HTERT RPE-1 (cell line): ENCODE measurements around the gene ARMC9.
"Not testable (repeated sequence)": the region's sequence is repeated elsewhere in the genome, so short reads cannot be mapped to it uniquely, and the experiment has no call there.

Experiments
- in situ Hi-C: fragments of 300-500 bp; cut with MboI; formaldehyde crosslinking; loops from 4 replicates; pipeline ENCODE4 v1.14.3; 2020; ENCODE audit warnings: low sequenced_read_pairs

ARMC9 gene

DNA sequence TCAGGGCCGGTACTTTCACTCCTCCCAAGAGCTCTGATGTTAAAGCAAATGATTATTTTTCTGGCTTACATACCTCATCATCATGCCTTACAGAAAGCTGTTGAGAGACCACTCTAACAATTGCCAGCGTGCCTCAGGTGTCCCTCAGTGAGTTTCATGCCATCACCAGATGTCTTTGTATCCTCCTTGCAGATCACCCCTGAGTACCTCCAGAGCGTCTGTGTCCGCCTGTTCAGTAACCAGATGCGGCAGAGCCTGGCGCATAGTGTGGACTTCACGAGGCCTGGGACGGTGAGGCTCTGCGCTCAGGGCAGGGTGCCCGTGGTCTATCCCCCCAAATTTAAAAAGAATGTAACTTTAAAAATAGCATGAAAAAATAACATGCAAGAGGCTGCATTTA lies 41.3 kb downstream of the ARMC9 start:
- in situ Hi-C loops = no loop called here

DNA sequence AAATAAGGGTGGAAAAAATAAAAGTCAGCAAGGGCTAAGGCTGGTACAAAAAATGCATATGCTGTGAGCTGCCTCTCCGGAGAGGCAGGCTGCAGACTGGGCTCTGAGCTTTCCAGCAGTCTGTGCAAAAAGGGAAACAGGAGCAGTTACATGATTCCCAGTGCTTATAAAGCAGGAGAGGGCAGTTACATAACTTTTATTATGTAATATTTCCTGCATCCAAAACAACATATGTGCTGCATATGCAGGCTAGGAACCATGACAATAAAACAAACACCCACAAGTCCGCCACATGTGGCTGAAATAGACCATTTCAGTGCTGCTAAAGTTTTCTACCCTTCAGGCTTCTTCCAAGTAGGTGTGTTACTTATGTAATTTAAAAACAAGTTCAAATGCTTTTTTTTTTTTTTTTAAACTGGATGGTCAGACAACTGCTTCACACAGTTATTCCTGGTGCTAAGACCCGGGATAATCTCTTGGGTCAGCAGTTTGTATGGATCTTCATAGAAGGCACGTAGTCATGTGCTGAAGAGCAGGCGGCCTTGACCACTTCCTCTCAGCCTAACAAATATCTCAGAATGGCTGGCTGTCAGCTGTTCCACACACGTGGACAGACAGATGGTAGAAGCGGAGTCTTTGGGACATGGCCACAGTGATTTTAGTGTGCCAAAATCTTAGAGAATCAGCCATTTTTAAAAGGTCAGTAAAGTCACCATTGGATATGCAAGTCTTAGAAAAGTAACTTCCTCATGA lies 43.5 kb downstream of the ARMC9 start:
- in situ Hi-C loops = no loop called here

DNA sequence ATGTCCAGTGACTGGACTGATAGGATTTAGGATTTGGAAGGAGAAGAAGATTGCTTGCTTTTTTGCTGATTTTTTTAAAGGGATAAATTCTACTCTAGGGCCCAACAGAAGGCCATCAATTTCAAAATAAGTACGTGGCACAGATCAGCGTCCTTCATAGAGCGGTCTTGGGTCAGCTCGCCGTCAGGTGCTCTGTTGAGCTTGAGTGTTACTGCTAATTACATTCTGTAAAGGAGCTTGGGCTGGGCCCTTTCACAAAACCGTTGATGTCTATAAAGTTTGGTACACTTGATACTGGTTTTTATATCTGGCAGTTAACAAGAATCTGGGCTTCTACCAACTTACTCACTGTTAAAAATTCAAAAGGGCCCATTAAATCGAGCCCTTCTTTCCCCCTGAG lies 45.4 kb downstream of the ARMC9 start:
- in situ Hi-C loops = no loop called here

DNA sequence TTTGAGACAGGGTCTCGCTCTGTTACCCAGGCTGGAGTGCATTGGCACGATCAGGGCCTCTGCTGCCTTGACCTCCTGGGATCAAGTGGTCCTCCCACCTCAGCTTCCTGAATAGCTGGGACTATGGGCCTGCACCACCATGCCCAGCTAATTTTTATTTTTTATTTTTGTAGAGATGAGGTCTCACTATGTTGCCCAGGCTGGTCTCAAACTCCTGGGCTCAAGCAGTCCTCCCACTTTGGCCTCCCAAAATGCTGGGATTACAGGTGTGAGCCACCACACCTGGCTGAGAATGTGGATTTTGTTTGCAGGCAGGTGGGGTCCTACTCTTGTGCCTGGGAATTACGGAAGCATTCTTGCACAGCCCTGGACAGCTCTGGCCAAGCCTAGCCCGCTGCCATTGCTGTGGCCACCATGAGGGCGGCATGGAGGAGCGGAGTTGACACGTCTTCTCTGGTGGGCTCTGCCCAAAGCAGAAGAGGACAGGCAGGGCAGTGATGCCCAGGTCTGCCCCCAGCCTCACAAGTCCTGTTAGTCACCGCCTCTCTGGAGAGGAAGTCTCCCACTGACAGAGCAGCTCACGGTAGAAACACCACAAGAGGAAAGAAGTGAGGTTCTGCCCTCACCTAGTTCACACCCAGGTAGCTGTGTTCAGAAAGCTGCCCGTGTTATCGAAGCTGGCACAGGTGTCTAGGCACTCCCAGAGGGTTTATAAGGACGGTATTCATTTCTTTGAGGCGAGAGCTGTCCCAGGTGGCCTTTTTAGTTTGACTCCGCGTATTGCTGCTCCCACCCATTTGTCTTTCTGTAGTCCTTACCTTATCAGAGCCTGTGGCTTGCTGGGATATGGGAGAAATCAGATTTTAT lies 46.2 kb downstream of the ARMC9 start:
- in situ Hi-C loops = no loop called here

DNA sequence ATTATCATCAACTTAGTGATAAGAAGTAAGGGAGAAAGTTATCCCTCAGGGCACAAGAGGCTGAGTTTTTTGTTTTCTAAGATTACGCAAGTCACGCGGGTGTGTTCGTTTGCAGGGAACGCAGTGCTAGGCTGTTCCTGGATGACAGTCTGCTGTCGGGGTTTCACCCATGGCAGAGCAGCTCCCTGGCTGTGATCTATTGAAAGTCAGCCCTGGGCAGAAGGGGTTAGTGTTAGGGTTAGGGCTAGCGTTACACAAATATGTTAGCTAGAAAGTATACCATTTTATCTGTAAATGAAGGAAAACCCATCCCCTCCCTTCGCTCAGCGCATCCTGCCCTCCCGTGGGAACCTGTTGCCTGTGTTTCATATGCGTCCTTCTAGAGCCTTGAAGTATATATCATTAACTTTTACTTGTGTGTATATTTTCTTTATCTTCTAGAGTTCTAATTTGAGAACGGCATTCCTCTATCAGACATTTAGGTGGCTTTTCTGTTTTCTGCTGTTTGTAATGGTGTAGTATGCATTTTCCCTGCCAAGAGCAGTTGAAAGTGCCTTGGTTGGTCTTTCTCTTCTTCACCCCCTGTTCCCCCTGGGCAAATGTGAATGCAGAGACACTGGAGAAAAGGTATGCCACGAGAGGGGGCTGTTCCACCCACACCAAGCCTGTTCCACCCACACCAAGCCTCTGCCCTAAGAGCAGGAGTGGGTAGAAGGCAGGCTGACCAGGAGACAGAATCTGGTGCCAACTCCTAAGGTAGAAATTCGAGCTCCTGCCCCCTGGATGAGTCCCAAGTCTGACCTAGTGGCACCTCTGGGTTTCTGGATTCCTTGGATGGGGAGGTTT lies 47.0 kb downstream of the ARMC9 start:
- in situ Hi-C loops = no loop called here

DNA sequence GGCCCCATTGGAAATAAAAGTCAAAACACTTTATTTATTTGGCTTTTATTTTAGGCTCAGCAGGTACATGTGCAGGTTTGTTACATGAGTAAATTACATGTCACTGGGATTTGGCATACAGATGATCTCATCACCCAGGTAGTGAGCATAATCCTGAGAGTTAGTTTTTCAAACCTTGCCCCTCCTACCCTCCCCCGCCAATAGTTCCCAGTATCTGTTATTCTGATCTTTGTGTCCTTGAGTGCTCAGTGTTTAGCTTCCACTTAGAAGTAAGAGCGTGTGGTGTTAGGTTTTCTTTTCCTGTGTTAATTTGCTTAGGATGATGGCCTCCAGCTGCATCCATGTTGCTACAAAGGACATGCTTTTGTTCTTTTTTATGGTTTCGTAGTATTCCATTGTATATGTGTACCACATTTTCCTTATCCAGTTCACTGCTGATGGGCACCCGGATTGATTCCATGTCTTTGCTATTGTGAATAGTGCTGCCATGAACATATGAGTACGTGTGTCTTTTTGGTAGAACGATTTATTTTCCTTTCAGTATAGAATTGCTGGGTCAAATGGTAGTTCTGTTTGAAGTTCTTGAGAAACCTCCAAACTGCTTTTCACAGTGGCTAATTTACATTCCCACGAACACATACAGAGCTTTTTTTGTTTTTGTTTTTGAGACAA lies 47.9 kb downstream of the ARMC9 start:
- in situ Hi-C loops = no loop called here

DNA sequence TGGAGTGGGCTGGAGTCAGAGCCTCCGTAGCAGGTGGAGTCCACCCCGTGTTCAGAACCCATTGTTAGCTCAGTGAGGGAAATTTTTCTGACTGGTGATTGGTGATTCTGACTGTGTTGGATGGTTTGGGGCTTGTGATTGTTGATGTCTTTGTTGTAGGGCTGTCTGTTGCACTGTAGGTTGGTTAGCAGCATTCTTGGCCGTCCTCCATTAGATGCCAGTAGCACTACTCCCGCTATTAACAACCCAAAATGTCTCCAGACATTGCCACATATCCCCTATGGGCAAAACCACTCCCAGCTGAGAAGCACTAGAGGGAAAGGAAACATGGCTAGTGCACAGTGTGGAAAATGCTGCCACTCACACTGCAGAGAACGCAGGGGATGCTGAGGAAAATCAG lies 51.7 kb downstream of the ARMC9 start:
- in situ Hi-C loops = no loop called here

DNA sequence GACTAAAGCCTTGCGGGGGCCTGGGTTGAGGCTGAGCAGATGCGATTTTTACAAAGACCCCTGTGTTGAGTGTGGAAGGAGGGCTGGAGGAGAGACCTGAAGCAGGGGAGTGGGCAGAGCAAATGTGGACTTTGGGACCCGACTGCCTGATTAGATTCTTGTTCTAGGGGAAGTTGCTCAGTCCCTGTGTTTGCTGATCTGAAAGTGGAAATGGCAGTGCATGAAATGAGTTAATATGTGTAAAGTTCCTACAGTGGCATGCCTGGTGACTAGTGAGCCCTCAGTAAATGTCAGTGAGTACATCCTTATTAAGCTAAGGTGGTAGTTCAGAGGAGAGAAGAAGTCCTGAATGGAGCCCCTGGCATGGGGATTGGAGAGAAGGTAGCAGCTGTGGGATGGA lies 52.3 kb downstream of the ARMC9 start:
- in situ Hi-C loops = no loop called here

DNA sequence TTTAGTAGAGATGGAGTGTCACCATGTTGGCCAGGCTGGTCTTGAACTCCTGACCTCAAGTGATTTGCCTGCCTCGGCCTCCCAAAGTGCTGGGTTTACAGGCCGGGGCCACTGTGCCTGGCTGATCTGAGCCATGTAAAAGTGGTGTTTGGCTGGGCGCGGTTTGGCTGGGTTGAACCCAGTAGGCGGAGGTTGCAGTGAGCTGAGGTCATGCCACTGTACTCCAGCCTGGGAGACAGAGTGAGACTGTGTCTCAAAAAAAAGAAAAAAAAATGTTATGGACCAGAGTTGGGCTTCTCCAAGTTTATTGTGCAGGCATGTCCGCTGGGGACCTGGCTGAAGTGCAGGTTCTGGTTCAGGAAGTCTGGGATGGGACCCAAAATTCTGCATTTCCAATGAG lies 54.9 kb downstream of the ARMC9 start:
- in situ Hi-C loops = not testable (repeated sequence)

DNA sequence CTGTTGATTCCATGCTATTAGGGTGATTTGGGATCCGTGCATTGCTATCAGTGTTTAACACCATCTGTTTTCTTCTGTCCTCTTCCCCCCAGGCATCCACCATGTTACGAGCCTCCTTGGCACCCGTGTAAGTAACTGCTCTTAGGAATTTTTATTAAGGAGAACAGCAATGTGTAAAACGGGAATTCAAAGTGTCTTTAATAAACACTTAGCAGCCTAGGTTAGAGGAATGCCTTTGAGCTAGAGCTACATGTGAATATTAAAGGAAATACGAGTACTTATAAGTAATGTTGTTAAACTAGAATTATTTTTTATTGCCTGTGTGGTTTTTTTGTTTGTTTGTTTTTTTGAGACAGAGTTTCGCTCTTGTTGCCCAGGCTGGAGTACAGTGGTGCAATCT lies 58.1 kb downstream of the ARMC9 start:
- in situ Hi-C loops = no loop called here

DNA sequence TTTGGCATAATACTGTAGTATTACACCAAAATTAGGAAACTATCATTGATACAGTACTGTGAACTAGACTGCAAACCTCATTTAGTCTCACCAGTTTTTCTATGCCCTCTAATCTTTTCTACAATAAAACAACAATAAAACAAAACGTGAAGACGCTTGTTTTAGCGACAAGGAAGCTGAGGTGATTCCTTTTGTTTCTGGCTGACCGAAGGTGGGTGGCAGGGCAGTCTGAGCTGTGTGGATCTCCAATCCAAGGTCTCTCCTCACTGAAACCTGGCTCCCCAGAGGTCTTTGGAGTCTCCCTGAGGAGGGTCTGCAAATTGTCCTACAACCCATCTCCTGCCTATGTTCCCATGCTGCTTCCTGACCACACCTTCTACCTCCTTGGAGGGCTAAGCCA lies 59.3 kb downstream of the ARMC9 start:
- in situ Hi-C loops = no loop called here

DNA sequence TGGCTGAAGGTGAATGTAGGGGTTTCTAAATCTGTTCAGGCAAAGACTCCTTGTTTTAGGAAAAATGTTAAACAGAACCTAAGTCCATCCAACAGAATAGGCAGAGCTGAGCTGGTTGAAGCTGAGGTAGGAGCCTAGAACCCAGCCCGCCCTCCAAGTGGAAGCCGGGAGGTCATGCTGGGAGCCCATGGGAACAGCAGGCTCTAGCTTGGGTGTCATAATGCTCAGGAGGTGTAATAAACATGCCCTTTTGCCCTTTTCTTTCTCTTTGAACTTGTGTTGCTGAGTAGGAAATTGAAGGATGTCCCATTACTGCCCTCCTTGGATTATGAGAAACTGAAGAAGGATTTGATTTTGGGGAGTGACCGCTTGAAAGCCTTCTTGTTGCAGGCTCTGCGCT lies 60.3 kb downstream of the ARMC9 start:
- in situ Hi-C loops = no loop called here

DNA sequence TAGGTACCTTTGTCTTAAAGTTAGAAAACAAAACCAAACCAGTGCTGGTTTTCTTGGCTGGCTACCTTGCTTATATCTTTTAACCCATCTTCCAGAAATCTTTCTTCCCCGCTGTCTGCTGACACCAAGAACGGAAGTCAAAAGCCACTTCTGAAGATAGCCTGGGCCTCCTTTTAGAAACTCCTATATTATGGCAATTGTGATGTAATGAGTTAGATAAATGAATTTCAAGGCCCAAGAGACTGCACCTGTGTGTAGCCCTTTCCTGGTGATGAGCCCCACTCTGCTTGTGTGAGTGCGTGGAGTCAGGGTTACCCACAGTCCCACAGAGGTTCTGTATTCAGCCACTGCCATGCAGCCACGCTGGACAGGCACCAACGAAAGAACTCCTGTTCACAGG lies 60.7 kb downstream of the ARMC9 start:
- in situ Hi-C loops = no loop called here

DNA sequence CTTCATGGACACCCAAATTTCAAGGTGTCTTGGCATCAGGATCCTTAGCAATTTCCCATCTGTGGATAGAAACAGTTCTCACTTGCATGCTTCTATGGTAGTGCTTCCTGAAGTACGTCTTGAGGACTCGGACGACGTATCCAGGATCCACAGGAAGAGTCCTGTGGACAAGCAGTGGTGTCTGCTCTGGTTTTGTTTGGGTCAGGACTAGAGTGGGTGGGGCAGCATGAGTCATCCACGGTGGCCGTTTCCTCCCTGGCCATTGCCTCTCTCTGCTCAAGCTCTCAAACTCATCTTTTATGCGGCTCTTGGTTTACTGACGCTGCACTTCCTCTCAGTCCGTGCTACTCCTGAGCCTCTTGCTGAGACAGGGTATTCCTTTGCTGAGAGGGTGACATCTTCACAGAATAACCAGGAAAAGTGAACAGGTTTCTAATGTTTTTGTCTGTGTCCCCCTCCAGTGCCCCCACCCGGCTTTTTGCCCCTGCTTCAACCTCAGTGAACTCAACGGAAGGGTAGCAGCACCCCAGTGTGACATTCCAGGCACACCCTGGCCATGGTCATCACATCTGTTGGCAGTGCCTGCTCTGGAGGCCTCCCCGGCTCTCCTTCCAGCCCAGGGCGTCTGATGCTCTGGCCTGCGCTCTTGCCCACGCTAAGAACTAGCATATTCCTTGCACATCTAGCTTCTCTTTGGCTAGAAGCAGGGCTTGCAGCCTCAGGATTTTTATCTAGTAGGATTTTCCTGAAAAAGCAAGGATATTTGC lies 62.2 kb downstream of the ARMC9 start:
- in situ Hi-C loops = no loop called here

DNA sequence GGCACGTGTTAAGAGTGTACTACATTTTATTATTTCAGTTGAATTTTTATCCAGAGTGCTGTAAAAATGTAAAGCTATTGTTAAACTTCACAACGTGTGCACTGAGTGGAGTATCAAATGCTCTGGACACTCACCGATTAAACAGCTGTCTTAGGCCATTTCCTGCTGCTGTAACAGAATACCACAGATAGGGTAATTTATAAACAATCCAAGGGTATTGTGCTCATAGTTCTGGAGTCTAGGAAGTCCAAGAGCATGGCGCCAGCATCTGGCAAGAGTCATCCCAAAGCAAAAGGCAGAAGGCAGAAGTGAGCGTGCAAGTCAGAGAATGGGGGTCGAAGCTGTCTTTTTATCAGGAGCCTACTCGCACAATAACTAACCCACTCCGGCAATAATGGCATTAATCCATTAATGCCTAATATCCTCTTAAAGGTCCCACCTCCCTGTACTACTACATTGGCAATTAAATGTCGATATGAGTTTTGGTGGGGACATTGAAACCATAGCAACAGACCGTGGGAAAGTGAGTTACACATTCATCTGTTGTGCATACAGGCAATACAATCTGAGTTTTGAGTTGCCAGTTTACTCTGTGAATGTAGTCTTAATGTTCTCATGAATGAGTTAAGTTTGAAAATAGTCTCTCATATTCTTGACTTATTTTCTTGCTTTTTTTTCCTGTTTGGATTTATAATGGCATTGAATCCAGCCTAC lies 64.8 kb downstream of the ARMC9 start:
- in situ Hi-C loops = no loop called here

DNA sequence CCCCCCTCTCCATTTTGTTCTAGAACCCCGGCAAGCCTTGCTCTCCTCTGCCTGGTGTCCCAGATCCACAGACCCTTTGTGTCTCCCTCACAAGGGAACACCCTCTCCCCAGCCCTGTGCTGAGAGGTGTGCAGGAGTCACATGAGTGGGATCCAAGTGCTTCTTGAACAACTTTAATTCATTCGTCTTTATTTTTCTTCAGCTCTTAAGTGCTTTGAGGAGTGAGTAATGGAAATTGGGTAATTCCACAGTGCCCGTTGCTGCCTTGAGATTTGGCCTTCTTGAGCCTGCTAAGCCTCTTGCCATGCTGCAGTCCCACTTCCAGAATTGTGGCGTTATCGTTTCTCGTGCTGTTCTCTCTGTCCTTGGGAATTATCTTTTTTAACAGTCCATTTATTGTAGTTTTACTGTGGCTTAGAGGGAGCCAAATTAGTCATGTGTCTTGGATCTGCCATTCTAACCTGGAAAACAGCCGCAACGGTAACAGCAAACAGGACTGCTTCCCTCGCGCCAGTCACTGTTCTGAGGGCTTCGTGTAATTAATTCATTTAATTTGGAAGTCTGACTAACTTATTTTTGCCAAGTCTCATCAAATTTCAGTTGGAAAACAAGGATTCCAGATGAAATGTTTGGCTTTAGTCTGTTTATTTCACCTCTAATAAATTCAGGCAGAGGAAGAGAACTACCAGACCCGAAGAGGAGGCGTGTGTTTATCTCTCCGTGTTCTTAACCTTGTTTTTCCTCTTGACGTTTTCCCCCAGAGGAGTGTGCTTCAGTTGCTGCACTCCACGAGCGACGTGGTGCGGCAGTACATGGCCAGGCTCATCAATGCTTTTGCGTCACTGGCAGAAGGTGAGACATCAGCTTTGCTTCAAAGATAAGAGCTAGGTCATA lies 72.0 kb downstream of the ARMC9 start:
- in situ Hi-C loops = no loop called here

DNA sequence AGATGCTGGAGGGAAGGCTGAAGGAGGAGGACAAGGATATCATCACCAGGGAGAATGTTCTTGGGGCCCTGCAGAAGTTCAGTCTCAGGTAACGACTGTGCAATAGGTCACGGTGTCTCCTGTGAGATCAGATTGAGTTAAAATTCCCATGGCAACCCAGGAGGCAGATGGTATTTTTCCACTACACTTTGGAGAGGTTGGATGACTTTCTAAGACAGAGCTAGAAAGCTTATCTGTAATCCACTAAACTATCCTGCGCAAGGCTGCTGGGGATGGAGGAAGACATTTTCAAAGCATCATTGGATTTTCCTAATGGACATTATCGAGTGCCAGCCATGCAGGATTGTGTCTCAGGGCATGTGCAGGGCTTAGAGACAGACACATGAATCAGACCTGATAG lies 74.6 kb downstream of the ARMC9 start:
- in situ Hi-C loops = no loop called here

DNA sequence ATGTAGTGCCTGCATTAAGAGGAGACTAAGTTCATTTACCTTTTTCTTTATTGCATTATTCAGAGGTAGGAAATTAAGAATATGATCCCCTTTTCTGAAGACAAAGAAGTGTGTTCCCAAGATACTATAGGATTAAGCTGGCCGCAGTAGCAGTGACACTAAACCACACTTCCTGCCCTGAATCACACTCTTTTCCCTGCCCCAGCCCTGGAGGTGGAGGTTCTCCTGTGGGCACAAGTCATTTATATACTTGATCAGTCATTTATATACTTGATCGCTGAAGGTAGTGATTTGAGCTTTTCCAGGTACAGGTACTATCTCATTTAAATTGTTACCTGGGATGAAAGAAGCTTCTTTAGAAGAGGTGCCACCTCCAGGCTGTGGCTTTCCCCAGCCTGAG lies 78.6 kb downstream of the ARMC9 start:
- in situ Hi-C loops = no loop called here

DNA sequence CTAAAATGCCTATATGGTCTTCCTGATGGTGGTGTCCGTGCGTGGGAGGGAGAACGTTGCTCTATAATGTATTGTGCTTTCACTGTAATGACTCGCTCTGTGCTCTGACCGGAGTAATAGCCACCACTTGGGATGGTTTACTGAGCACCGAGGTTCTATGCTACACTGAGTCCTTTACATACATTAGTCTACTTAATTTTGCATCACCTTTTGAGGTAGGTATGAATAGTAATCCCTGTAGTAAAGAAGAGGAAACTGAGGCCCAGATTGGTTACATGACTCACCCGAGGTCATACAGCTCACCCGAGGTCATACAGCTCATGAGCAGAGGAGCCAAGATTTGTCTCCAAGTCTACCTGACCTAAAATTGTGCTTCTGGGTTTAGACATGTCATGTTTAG lies 79.5 kb downstream of the ARMC9 start:
- in situ Hi-C loops = no loop called here
